NB4 (cell line): Measurements from ENCODE around the gene PCNX2.

Experiments
- CTCF ChIP-seq: IDR thresholded peaks from one replicate; pipeline ENCODE4 v1.5.1; 2012; ENCODE audit warnings: low read depth, low read length
- MAX ChIP-seq: IDR thresholded peaks from 2 replicates; pipeline ENCODE4 v1.6.1; 2011; ENCODE audit warnings: low read depth, low read length
- MYC ChIP-seq: IDR thresholded peaks from 2 replicates; pipeline ENCODE4 v1.6.1; 2011; ENCODE audit warnings: low read depth, low read length
- POLR2A ChIP-seq: IDR thresholded peaks from 2 replicates; pipeline ENCODE4 v1.6.1; 2011; ENCODE audit warnings: mild to moderate bottlenecking; ENCODE audit not compliant: insufficient read length; ENCODE audit errors: extremely low read depth

- no peak for TF ChIP-seq CTCF
- TF ChIP-seq POLR2A: no peak
- TF ChIP-seq MAX: no peak
- no peak for TF ChIP-seq MYC
Measured at GRCh38 chr1:233255145-233255544, 40.4 kb downstream of the PCNX2 start.
